Measurements from ENCODE around the gene XCL1. TPM values are rescaled to one million over a fixed set of nuclear protein-coding genes. Genes with fewer than 3 reads are reported as not detected.

Gene XCL1
- total RNA-seq, 1 experiment from 2014 or later = 0.26 TPM

- no peak overlapping the region for H2BK15ac ChIP-seq (ENCODE audit: low read depth, low read length)
- no peak overlapping the region for H3K14ac ChIP-seq (ENCODE audit: insufficient read depth, low read length)
- H3K27me3 Mint-ChIP-seq (ENCODE audit: low read depth) = no peaks in the 10 kb centered on the region
- H3K27ac ChIP-seq (ENCODE audit: insufficient read length, low read depth, low read length) = no peak overlapping the region
- H3K4me1 Mint-ChIP-seq = peaks cover 3 to 11% of the 10 kb centered on the region in 2 experiments
- no peak overlapping the region for H3K27ac Mint-ChIP-seq
- no peaks in the 10 kb centered on the region for H3K79me2 ChIP-seq (ENCODE audit: insufficient read depth, low read length)
- no peak overlapping the region for H2AFZ ChIP-seq (ENCODE audit: low read length)
- TF ChIP-seq CTCF (conservative IDR thresholded peaks at IDR 0.05) = no peak
- H3K9me3 ChIP-seq (ENCODE audit: control insufficient read depth, low read depth, low read length) = no peaks in the 10 kb centered on the region
- H4K5ac ChIP-seq (ENCODE audit: insufficient read length, low read depth, low read length) = no peak overlapping the region
- no peaks in the 10 kb centered on the region for H3K4me1 ChIP-seq (ENCODE audit: insufficient read depth, low read length)
- no peak overlapping the region for H2BK12ac ChIP-seq (ENCODE audit: insufficient read length, low read depth, low read length)
- H3K23me2 ChIP-seq (ENCODE audit: insufficient read length, low read depth, low read length, poor library complexity, severe bottlenecking) = no peaks in the 10 kb centered on the region
- H3K36me3 Mint-ChIP-seq (ENCODE audit: insufficient read depth in 1 of 3, low read depth in 3 of 3) = no peaks in the 10 kb centered on the region
- no peak overlapping the region for H2BK20ac ChIP-seq (ENCODE audit: low read depth, low read length, poor library complexity, severe bottlenecking)
- H2AK5ac ChIP-seq (ENCODE audit: insufficient read length, low read length) = no peak overlapping the region
- H4K20me1 ChIP-seq (ENCODE audit: control insufficient read depth, insufficient read depth, insufficient read length) = no peaks in the 10 kb centered on the region
- no peak overlapping the region for H3K18ac ChIP-seq (ENCODE audit: insufficient read length, low read depth, low read length)
- no peak overlapping the region for H3T11ph ChIP-seq (ENCODE audit: low read length)
- H3K4me3 Mint-ChIP-seq = no peak overlapping the region
- H3K9me3 Mint-ChIP-seq = no peaks in the 10 kb centered on the region
- no peak overlapping the region for H2BK120ac ChIP-seq (ENCODE audit: low read depth, low read length, poor library complexity, severe bottlenecking)
- H2BK5ac ChIP-seq (ENCODE audit: insufficient read length, low read length) = no peak overlapping the region
- H3K27me3 ChIP-seq (ENCODE audit: insufficient read depth, low read length) = no peaks in the 10 kb centered on the region
- no peak overlapping the region for H3K23ac ChIP-seq (ENCODE audit: insufficient read length, low read depth, low read length)
- H3K4ac ChIP-seq (ENCODE audit: low read depth, low read length) = no peak overlapping the region
- DNase-seq = no peak
- no CpG with 5 or more reads among the region's 8 CpGs for WGBS (ENCODE audit: extremely low coverage, insufficient read length, low lambda C conversion rate)
- H3K56ac ChIP-seq (ENCODE audit: insufficient read length, low read depth, low read length) = no peak overlapping the region
- H3K4me2 ChIP-seq (ENCODE audit: insufficient read depth, insufficient read length, low read length) = no peak overlapping the region
- H4K8ac ChIP-seq (replicated peaks; ENCODE audit: insufficient read length, low read depth, low read length) = no peak overlapping the region
- H4K91ac ChIP-seq (ENCODE audit: insufficient read length, low read depth, low read length) = no peak overlapping the region
- no peak overlapping the region for H3K9ac ChIP-seq (ENCODE audit: extremely low read depth, insufficient read length, low read length)
- no peaks in the 10 kb centered on the region for H3K79me1 ChIP-seq (ENCODE audit: insufficient read depth, low read depth, low read length, poor library complexity, severe bottlenecking)
These were observed 37.8 kb downstream of the XCL1 start for GRCh38 chr1:168614235-168614634.
